ENCODE data around the gene TRHDE.

GRCh38 chr12:72368719-72369422 lies 96.7 kb downstream of the TRHDE start:
- TF ChIP-seq POLR2A (IDR thresholded peaks at IDR 0.05; ENCODE audit: low read length), result no peak
- no peak for TF ChIP-seq GATA1 (IDR thresholded peaks at IDR 0.05; ENCODE audit: low read depth, low read length)
